ENCODE results near the gene ATP1A4. TPM values are rescaled to one million over a fixed set of nuclear protein-coding genes. Genes with fewer than 3 reads are reported as not detected.
A peak's percentile ranks its signal among the peaks of the same experiment; 100 is the strongest.

ATP1A4 gene
- total and polyA plus RNA-seq, 2 of the 13 experiments (the other 11 are each of a cell fraction or from before 2014, with no cell fraction given): not detected

- TF ChIP-seq ZNF282 (IDR thresholded peaks at IDR 0.05; ENCODE audit: partially characterized antibody) (no peak), ZNF768 (CRISPR knock-in tag; IDR thresholded peaks at IDR 0.05) (peak; percentile 46; the same call in 1 of the 2 replicates), ZNF790 (CRISPR knock-in tag; IDR thresholded peaks at IDR 0.05; ENCODE audit: borderline replicate concordance) (no peak), NRL (CRISPR knock-in tag; IDR thresholded peaks at IDR 0.05; ENCODE audit: borderline replicate concordance) (peak; percentile 54; the same call in 1 of the 2 replicates), ZNF746 (CRISPR knock-in tag; IDR thresholded peaks at IDR 0.05) (peak; percentile 48; the same call in 1 of the 2 replicates), ZNF430 (CRISPR knock-in tag; IDR thresholded peaks at IDR 0.05) (peak; percentile 38; the same call in 1 of the 2 replicates), ZFP91 (CRISPR knock-in tag; IDR thresholded peaks at IDR 0.05; ENCODE audit: borderline replicate concordance) (peak; percentile 64; the same call in 1 of the 2 replicates), NONO (IDR thresholded peaks at IDR 0.05) (no peak), NONO (CRISPR knock-in tag; conservative IDR thresholded peaks at IDR 0.05) (peak; percentile 33; the same call in 1 of the 2 replicates), ZNF33B (CRISPR knock-in tag; IDR thresholded peaks at IDR 0.05) (no peak), ZKSCAN1 (IDR thresholded peaks at IDR 0.05; ENCODE audit: low read length) (no peak), ZIK1 (CRISPR knock-in tag; IDR thresholded peaks at IDR 0.05; ENCODE audit: borderline replicate concordance, low read depth) (no peak), SP2 (CRISPR knock-in tag; IDR thresholded peaks at IDR 0.05) (no peak; the same call in 1 of the 2 replicates), AGO2 (optimal IDR thresholded peaks at IDR 0.05; ENCODE audit: low read depth, low read length) (peak; percentile 87), MIER2 (CRISPR knock-in tag; IDR thresholded peaks at IDR 0.05) (no peak), ZNF205 (CRISPR knock-in tag; IDR thresholded peaks at IDR 0.05) (no peak), ZNF777 (CRISPR knock-in tag; IDR thresholded peaks at IDR 0.05) (no peak), IRF9 (CRISPR knock-in tag; IDR thresholded peaks at IDR 0.05; ENCODE audit: borderline replicate concordance) (peak; percentile 51; the same call in 1 of the 2 replicates)
- TF ChIP-seq, protein P1, sequence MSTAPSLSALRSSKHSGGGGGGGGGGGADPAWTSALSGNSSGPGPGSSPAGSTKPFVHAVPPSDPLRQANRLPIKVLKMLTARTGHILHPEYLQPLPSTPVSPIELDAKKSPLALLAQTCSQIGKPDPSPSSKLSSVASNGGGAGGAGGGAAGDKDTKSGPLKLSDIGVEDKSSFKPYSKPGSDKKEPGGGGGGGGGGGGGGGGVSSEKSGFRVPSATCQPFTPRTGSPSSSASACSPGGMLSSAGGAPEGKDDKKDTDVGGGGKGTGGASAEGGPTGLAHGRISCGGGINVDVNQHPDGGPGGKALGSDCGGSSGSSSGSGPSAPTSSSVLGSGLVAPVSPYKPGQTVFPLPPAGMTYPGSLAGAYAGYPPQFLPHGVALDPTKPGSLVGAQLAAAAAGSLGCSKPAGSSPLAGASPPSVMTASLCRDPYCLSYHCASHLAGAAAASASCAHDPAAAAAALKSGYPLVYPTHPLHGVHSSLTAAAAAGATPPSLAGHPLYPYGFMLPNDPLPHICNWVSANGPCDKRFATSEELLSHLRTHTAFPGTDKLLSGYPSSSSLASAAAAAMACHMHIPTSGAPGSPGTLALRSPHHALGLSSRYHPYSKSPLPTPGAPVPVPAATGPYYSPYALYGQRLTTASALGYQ (CRISPR knock-in tag; IDR thresholded peaks at IDR 0.05): no peak
- TF ChIP-seq, protein P2, sequence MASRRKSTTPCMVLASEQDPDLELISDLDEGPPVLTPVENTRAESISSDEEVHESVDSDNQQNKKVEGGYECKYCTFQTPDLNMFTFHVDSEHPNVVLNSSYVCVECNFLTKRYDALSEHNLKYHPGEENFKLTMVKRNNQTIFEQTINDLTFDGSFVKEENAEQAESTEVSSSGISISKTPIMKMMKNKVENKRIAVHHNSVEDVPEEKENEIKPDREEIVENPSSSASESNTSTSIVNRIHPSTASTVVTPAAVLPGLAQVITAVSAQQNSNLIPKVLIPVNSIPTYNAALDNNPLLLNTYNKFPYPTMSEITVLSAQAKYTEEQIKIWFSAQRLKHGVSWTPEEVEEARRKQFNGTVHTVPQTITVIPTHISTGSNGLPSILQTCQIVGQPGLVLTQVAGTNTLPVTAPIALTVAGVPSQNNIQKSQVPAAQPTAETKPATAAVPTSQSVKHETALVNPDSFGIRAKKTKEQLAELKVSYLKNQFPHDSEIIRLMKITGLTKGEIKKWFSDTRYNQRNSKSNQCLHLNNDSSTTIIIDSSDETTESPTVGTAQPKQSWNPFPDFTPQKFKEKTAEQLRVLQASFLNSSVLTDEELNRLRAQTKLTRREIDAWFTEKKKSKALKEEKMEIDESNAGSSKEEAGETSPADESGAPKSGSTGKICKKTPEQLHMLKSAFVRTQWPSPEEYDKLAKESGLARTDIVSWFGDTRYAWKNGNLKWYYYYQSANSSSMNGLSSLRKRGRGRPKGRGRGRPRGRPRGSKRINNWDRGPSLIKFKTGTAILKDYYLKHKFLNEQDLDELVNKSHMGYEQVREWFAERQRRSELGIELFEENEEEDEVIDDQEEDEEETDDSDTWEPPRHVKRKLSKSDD (CRISPR knock-in tag; IDR thresholded peaks at IDR 0.05; ENCODE audit: low read depth): no peak
- TF ChIP-seq, protein P3, sequence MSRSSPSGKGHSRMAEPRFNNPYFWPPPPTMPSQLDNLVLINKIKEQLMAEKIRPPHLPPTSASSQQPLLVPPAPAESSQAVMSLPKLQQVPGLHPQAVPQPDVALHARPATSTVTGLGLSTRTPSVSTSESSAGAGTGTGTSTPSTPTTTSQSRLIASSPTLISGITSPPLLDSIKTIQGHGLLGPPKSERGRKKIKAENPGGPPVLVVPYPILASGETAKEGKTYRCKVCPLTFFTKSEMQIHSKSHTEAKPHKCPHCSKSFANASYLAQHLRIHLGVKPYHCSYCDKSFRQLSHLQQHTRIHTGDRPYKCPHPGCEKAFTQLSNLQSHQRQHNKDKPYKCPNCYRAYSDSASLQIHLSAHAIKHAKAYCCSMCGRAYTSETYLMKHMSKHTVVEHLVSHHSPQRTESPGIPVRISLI (CRISPR knock-in tag; IDR thresholded peaks at IDR 0.05; ENCODE audit: borderline replicate concordance): no peak
These were observed 54.0 kb downstream of the ATP1A4 start, which contains the start of gene PEA15 (continued) for GRCh38 chr1:160205242-160206035.

Data from HepG2 (cell line).